ENCODE results near the gene SCAP.

The SCAP gene

DNA sequence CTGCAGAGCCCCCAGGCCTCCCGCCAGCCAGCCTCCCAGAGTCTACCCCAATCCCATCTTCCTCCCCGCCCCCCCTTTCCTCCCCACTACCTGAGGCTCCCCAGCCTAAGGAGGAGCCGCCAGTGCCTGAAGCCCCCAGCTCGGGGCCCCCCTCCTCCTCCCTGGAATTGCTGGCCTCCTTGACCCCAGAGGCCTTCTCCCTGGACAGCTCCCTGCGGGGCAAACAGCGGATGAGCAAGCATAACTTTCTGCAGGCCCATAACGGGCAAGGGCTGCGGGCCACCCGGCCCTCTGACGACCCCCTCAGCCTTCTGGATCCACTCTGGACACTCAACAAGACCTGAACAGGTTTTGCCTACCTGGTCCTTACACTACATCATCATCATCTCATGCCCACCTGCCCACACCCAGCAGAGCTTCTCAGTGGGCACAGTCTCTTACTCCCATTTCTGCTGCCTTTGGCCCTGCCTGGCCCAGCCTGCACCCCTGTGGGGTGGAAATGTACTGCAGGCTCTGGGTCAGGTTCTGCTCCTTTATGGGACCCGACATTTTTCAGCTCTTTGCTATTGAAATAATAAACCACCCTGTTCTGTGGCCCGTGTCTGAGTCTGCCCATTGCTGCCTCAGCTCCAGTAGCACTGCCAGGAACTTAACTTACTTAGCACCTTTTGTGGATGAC, 62.8 kb downstream of the SCAP start:
- no peak for DNase-seq

DNA sequence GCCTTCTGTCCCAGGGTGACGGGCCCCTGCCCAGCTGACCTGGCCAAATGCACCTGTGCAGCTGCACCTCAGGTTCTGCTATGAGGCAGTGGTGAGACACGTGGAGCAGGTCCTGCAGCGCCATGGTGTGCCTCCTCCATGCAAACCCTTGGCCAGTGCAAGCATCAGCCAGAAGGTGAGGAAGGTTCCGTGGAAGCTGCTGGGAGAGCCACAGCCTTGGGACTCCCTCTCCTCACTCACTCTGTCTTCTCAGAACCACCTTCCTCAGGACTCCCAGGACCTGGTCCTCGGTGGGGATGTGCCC, 63.3 kb downstream of the SCAP start:
- DNase-seq: no peak

DNA sequence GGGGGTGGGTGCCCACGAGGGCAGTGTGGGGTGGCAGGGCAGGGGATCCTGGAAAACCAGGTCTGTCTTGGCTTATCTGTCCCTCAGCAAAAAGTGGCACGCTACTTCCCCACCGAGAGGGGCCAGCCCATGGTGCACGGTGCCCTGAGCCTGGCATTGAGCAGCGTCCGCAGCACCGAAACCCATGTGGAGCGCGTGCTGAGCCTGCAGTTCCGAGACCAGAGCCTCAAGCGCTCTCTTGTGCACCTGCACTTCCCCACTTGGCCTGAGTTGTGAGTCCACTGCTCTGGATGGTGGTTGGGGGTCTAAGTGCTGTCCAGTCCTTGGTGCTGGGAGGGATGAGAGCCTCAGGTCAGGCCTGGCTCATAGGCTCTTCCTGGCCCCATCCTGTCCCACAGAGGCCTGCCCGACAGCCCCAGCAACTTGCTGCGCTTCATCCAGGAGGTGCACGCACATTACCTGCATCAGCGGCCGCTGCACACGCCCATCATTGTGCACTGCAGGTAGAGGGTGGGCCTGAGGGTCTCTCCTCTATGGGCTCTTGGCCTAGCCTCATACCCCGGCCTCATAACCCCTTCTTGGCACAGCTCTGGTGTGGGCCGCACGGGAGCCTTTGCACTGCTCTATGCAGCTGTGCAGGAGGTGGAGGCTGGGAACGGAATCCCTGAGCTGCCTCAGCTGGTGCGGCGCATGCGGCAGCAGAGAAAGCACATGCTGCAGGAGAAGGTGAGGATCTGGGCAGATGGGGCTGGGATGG, 63.9 kb downstream of the SCAP start:
- DNase-seq: no peak

DNA sequence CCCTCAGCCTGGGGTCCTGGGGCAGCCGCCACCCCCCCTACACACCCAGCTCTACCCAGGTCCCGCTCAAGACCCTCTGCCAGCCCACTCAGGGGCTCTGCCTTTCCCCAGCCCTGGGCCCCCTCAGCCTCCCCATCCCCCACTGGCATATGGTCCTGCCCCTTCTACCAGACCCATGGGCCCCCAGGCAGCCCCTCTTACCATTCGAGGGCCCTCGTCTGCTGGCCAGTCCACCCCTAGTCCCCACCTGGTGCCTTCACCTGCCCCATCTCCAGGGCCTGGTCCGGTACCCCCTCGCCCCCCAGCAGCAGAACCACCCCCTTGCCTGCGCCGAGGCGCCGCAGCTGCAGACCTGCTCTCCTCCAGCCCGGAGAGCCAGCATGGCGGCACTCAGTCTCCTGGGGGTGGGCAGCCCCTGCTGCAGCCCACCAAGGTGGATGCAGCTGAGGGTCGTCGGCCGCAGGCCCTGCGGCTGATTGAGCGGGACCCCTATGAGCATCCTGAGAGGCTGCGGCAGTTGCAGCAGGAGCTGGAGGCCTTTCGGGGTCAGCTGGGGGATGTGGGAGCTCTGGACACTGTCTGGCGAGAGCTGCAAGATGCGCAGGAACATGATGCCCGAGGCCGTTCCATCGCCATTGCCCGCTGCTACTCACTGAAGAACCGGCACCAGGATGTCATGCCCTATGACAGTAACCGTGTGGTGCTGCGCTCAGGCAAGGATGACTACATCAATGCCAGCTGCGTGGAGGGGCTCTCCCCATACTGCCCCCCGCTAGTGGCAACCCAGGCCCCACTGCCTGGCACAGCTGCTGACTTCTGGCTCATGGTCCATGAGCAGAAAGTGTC, 64.7 kb downstream of the SCAP start:
- no peak for DNase-seq

DNA sequence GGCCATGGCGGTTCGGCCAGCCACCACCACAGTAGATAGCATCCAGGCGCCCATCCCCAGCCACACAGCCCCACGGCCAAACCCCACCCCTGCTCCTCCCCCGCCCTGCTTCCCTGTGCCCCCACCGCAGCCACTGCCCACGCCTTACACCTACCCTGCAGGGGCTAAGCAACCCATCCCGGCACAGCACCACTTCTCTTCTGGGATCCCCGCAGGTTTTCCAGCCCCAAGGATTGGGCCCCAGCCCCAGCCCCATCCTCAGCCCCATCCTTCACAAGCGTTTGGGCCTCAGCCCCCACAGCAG, 65.4 kb downstream of the SCAP start:
- DNase-seq: no peak

DNA sequence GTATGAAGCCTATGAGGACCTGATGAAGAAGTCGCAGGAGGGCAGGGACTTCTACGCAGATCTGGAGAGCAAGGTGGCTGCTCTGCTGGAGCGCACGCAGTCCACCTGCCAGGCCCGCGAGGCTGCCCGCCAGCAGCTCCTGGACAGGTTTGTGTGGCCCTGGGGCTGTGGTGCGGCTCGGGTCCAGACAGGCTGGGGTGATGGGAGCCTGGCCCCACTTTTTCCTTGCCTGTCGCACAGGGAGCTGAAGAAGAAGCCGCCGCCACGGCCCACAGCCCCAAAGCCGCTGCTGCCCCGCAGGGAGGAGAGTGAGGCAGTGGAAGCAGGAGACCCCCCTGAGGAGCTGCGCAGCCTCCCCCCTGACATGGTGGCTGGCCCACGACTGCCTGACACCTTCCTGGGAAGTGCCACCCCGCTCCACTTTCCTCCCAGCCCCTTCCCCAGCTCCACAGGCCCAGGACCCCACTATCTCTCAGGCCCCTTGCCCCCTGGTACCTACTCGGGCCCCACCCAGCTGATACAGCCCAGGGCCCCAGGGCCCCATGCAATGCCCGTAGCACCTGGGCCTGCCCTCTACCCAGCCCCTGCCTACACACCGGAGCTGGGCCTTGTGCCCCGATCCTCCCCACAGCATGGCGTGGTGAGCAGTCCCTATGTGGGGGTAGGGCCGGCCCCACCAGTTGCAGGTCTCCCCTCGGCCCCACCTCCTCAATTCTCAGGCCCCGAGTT, 65.9 kb downstream of the SCAP start:
- no peak for DNase-seq

DNA sequence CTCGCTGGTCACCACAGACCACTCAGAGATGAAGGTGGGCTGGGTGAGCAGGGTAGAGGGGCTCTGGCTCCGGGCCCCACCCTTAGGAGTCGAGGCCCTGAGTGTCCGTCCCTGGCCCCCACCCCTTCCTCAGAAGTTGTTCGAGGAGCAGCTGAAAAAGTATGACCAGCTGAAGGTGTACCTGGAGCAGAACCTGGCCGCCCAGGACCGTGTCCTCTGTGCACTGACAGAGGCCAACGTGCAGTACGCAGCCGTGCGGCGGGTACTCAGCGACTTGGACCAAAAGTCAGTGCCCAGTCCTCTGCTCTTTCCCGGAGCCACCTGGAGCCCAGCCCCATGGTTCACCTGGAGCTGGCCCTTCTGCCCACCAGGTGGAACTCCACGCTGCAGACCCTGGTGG, 66.5 kb downstream of the SCAP start:
- no peak for DNase-seq

DNA sequence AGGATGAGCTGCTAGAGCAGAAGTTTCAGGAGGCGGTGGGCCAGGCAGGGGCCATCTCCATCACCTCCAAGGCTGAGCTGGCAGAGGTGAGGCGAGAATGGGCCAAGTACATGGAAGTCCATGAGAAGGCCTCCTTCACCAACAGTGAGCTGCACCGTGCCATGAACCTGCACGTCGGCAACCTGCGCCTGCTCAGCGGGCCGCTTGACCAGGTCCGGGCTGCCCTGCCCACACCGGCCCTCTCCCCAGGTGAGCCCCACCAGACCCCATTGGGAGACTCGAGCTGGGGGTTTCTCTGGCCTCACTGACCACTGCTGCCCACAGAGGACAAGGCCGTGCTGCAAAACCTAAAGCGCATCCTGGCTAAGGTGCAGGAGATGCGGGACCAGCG, 66.9 kb downstream of the SCAP start:
- DNase-seq: no peak

DNA sequence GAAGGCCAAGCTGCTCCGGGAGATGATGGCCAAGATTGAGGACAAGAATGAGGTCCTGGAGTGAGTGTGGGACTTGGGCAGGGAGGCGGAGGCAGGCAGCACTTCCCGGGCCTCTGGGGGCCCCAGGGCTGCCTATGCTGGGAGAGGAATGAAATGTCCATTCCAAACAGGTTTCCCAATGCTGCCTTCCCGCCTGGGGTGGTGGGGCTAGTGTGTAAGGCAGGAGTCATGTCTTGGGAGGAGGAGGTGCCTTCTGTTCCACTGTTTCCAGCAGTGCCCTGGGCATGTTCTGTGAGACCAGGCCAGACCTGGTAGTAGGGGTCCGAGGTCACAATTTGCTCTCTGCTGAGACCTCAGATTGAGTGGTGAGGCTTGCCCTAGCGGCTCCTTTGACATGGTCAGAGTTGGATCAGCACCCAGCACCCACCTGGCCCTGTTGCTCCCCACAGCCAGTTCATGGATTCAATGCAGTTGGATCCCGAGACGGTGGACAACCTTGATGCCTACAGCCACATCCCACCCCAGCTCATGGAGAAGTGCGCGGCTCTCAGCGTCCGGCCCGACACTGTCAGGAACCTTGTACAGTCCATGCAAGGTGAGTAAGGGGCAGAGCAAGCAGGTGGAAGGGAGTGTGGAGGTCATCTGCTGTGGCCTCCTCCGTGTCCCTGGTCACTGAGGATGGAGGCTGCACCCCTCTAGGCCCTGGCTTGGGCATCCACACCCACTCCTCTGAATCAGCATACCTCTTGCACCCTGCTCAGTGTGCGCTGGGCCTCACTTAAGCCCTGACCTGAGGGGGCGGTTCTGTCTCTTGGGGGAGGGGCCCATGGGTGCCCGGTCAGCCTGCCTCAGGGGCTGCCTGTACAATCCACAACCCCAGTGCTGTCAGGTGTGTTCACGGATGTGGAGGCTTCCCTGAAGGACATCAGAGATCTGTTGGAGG, 67.6 kb downstream of the SCAP start:
- DNase-seq: no peak

DNA sequence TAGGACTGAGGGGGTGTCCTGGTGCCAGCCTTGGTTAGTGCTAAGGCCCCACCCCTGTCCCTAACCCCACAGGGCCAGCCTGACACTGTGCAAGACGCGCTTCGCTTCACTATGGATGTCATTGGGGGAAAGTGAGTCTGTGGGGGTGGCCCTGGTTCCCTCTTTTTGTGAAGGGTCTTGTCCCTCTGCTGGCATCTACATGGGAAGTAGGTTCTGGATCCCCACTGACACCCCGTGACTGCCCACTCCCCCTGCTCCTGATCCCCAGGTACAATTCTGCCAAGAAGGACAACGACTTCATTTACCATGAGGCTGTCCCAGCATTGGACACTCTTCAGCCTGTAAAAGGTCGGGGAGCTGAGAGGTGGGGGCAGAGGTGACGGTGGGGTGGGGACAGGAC, 68.5 kb downstream of the SCAP start:
- DNase-seq: no peak

DNA sequence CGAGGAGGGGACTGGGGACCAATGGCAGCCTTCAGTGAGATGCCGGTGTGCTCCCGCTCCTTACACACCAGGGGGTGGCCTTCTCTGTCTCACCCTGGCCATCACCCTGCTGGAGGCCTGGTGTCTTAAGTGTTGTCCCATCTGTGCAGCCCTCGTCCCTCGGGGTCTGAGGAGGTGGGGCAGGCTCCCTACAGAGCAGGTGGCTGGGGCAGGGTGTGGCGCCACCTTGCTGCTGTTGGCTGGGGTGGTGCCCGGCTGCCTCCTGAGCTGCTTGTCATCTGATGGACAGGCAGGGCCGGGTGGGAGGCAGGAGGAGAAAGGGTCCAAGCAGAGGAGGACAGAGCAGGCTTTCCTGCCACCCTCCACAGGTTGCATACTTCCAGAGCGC, 69.0 kb downstream of the SCAP start:
- no peak for DNase-seq

DNA sequence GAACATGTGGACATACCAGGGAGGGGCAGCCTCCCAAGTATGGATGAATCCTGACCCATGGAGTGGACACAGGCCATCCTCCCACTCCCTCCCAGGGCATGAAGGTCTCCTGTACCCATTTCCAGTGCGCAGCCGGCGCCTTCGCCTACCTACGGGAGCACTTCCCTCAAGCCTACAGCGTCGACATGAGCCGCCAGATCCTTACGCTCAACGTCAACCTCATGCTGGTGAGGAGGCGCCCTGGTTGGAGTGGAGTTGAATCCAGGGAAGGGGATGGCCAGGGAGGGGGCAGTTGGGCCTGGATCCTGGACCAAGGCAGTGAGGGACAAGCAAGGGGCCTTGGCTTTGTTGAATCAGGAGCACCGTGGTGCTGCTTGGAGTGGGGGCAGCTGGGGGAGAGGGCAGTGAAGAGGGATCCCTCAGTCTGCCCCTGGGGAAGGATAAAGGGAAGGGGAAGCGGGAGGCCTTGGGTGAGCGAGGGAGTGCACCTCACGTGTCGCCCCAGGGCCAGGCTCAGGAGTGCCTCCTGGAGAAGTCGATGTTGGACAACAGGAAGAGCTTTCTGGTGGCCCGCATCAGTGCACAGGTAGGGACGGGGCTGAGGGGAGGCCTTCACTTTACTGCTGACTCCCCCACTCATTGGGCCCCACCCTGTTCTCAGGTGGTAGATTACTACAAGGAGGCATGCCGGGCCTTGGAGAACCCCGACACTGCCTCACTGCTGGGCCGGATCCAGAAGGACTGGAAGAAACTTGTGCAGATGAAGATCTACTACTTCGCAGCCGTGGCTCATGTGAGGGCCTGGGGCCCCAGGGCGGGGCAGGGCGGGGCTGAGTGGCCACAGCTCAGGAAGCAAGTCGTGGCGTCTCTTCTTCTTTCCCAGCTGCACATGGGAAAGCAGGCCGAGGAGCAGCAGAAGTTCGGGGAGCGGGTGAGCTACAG, 69.7 kb downstream of the SCAP start:
- DNase-seq: no peak

DNA sequence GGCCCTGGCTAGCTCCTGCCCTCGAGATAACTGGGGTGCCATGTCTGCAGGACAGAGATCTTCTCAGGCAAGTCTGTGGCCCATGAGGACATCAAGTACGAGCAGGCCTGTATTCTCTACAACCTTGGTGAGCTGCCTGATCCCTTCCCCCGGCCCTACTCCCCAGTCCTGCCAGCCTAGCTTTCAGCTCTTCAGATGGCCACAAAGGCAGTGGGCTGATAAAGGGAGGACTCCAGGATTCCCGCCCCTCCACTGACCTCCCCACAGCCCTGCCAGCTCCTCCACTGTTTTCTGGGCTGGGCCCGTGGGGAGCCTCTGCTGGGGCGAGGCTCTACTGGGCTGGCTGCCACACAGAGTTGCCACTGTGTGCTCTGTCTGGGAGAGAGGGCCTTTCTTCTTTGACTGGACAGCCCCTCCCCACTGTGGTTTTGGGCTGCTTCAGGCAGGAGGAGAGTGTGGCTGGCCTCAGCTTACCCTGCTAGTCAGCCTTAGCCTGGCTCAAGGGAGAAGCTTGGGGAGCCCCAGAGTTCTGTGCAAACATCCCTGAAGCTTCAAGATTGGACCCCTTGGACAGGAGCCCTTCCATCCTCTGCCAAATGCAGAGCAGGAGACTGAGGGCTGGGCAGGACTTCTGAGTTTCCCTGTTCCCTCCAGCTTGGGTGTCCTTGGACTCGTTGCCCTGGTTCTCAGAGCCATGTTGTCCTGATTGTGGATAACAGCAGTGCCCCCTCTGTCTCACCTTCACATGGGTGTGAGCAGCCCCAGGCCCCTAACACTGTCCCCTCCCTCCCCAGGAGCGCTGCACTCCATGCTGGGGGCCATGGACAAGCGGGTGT, 70.6 kb downstream of the SCAP start:
- DNase-seq: no peak

DNA sequence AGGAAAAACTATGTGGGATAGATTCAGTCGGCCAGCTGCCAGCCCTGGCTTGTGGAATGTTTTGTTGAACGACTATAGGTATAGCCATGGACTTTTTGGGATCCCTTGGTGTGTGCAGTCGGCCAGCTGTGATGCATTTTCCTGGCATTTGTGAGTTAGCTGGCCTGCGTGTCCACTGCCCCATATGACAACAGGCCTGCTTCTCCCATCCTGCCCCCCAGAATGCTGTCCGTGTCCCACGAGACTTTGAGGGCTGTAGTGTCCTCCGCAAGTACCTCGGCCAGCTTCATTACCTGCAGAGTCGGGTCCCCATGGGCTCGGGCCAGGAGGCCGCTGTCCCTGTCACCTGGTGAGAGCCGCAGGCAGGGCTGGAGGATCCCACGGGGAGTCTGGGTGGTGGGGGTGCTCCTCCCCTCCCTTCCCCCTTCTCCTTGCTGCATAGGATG, 71.3 kb downstream of the SCAP start:
- no peak for DNase-seq

DNA sequence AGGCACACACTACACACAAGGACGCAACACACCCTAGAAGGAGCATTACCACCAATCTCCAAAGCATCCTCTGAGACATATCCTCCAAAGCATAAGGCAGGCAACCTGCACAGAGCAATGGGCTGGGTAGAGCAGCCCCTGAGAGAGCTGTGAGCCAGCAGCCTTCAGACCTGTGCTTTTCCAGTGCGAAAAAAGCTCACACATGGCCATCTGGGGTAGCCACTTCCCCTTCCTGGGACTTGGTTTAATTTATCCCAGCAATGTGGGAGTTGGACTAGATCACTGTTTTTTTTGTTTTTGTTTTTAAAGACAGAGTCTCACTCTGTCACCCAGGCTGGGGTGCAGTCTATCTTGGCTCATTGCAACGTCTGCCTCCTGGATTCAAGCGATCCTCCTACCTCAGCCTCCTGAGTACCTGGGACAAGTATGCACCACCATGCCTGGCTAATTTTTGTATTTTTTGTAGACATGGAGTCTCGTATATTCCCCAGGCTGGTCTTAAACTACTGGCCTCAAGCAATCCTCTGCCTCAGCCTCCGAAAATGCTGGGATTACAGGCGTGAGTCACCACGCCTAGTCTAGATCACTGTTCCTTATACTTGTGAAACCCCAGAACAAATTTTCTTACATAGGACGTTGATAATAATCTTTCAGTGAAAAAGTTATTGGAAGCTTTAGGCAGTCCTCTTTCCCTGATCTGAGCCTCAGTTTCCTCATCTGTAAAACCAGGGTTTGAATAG, 76.0 kb downstream of the SCAP start:
- no peak for DNase-seq

DNA sequence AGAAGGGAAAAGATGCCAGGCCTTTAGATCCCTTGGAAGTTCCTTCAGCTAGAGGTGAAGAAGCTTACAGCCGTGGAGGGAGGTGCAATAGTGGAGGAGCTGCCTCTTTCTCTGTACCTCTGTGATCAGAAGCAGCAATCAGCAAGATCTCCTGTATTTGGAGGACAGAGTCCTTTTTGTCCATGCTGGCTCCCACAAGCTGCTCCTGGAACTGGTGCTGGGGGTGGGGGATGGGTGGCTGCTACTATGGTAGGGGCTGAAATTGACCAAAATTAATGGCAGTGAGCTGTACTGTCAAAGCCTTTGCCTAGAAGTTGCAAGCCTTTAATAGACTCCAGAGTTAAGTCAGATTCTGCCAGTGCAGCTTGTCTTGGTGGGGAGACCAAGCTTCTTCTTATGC, 76.7 kb downstream of the SCAP start:
- no peak for DNase-seq

DNA sequence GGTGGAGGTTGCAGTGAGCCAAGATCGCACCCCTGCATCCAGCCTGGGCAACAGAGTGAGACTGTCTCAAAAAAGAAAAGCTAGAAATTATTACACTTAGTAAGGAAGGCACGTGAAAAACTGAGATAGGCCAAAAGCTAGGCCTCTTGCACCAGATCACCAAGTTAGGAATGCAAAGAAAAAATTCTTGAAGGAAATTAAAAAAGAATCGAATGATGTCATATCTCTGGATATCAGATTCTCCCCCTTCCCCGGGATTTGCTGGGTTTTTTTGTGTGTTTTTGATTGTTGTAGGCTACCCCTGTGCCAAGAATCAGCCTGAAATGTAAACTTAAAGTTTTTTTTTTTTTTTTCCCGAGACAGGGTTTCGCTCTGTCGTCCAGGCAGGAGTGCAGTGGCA, 77.5 kb downstream of the SCAP start:
- no peak for DNase-seq

DNA sequence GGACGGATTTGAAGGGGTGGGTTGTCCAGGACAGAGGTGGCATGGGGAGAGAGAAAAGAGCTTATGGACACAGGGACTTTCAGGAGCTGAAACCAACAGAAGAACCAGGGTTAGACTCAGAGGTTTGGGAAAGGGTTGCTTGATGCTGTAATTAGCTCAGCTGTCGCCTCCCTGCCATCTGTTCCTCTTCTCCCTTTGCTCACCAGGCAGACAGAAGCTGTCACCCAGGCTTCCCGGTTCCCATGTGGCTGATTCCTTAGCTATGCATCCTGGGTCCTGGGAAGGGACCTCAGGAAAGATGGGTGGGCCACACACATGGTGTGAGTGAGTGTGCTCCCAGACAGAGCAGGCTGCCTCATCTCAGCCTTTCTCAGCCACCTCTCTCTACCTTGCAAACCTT, 80.9 kb downstream of the SCAP start:
- no peak for DNase-seq

DNA sequence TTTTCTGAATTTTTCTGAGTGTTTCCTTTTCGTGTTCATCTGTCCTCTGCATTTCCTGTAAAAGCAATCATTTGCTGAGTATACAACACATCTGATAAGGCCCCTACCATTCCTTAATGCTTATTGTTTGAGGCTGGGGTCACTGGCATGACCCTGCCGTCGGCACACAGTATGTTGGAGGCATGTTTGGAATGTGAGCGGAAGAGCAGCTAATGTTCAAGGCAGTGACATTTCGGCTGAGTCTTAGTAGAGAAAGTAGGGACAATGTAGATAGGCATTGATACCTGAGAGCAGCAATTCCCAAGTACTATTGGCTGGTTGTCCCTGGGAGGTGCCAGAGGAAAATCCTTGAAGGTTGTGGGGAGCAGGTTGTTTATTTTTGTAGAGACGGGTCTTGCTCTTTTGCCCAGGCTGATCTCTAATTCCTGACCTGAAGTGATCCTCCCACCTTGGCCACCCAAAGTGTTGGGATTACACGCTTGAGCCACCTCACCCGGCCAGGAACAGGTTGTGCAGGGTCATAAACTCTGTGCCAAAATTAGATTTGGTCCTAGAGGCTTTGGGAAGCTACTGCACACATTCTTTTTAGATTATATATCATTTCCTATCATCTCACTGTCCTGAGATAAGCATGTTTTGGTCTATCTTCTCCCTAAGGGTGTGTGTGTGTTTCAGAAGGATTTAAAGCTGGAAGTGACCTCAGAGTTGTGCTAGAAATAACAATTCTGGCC, 81.4 kb downstream of the SCAP start:
- DNase-seq: no peak

All from NCI-H1105 (cell line).